NCI-H510A treated with DMSO at 0.1 percent for 48 hours (cell line): ENCODE measurements around the gene SLC9A3.
"Not testable (repeated sequence)": the region's sequence is repeated elsewhere in the genome, so short reads cannot be mapped to it uniquely, and the experiment has no call there.

Experiments used
- DNase-seq: peaks from one replicate; lab custom pipeline; 2025; lab: John Stamatoyannopoulos, UW

Gene SLC9A3

GRCh38 chr5:524234-524972 lies at the start of gene SLC9A3:
SLC9A3 (minus strand) TSS chr5:524449.
- DNase-seq: no peak

DNA sequence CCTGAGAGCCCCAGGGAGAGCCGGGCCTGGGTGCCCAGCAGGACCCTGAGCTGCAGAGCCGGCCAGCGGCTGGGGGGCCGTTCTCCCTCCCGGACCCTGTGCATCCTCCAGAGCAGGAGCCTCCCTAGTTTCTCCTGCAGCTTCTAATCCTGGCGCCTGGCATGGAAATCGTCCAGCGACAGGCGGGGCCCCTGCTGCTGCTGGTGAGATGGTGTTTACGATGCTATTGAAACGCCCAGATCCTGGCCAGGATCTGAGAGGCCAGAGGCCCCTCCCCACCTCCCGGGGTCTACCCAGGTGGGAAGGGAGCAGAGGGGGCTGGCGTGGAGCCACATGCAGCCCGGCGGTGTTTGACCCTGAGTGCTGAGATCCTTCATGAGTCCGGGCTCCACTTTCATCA lies 49.7 kb upstream of the SLC9A3 start:
- no peak for DNase-seq

GRCh38 chr5:573206-573605 lies 49.0 kb upstream of the SLC9A3 start:
- no peak for DNase-seq

- DNase-seq: no peak
Observed at GRCh38 chr5:572398-573019, 48.3 kb upstream of the SLC9A3 start.

- no peak for DNase-seq
Observed at GRCh38 chr5:571791-572190, 47.5 kb upstream of the SLC9A3 start.

GRCh38 chr5:570886-571285 lies 46.6 kb upstream of the SLC9A3 start:
- no peak for DNase-seq

- DNase-seq: no peak
Observed at GRCh38 chr5:570446-570845, 46.2 kb upstream of the SLC9A3 start.

- no peak for DNase-seq
Observed at GRCh38 chr5:569868-570361, 45.7 kb upstream of the SLC9A3 start.

- DNase-seq: no peak
Observed at GRCh38 chr5:569358-569867, 45.2 kb upstream of the SLC9A3 start.

GRCh38 chr5:568809-569208 lies 44.6 kb upstream of the SLC9A3 start:
- DNase-seq: no peak

DNA sequence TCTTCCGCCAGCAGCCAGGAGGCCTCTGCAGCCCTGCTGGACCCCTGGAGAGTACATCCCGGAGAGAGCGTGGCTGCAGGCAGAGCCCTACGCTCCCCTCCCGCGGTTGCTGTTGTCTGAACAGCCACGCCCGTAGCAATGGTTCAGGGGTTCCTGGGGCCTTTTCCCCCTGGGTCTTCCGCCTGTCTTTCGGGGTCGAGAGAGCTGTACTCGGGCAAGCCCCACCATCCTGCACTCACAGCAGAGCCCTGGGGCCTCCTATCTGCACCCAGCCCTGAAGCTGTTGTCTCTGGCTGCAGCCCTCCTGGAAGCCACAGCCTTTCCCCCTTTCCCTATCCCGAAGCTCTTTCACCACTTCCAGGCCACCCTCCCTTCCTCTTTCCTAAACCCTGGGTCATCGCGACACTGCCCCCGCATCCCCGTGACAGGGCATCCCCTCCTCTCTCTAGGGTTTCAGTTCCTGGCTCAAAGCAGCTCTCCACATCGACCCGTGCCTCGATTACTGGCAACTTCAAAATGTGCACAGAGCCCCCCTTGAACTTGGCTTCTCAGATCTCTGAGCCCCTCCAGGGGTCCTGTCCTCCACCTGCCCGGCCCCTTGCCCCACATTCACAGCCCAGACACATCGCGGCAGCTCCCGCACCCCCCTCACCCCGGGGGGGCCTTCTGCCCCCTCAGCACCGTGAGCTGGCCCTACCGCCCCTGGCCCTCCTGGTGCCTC lies 44.0 kb upstream of the SLC9A3 start:
- no peak for DNase-seq

GRCh38 chr5:567664-568060 lies 43.4 kb upstream of the SLC9A3 start:
- no peak for DNase-seq

DNA sequence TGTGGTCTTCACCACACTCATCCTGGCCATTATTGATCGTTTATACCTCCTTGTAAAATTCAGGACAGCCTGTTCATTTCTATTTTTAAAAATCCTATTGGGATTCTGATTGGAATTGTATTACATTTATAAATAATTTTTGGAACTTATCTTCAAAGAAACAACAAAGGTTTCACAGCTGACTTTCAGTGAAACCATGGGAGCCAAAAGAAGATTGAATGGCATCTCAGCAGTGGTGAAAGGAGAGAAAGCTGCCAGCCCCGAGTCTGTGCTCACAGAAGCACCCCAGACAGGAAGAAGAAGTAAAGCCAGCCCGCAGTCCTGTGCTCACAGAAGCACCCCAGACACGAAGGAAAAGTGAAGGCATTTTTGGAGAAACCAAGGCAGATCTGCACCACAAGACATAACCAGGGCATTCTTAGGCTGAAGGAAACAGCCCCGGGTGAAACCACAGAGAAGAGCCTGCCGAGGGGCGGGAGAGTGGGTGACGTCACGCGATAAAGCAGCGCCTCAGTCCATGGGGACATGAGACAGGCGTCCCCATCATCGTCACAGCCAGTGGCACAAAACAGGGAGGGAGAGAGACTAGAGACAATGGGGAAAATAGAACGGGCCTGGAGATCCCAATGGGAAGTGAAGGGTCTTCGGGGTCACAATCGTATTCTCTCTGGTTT lies 42.5 kb upstream of the SLC9A3 start:
- DNase-seq: no peak

DNA sequence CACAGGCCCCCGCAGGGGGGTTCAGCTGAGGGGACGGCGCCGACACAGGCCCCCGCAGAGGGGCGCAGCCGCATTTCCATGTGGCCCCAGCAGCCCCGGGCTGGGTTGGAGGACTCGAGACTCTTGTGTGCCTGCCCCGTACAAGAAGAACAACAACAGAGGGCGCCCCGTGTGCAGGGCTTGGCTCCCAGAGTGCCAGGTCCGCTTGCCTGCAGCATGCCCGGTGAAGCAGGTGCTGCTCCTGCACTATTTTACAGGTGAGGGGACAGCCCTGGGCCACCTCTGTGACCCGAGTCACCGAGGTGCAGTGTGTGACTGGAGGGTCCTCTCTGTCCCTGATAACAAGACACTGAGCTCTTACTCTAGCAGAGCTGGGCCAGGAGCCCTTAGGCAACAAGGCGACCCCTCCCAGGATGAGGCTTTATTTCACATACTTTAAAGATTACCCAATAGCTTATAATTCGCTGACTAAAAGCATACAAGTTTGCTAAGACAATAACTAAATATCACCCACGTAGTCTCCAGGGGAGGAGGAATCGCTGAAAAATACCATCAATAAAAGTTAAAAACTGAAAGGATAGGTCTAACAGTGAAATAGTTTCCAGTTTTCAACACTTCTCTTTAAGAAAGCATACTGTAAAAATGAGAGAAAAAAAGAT lies 41.7 kb upstream of the SLC9A3 start:
- no peak for DNase-seq

DNA sequence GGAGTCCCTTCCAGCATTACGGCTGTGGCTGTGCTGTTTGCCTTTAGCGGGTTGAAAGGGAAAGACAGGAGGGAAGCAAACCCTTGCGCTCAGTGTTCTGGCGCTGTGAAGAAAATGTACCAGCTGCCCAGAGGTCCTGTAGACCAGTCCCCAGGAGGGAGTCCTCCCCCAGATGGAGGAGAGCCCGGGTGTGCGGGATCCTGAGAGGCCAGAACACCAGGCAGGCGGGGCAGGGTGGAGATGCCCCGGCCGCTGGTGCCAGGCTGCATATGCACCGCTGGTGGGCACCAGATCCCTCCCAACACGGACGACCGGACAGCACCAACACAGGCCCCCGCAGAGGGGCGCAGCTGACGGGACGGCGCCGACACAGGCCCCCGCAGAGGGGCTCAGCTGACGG lies 37.2 kb upstream of the SLC9A3 start:
- DNase-seq: no peak

- DNase-seq: no peak
Observed at GRCh38 chr5:560792-561166, 36.5 kb upstream of the SLC9A3 start.

DNA sequence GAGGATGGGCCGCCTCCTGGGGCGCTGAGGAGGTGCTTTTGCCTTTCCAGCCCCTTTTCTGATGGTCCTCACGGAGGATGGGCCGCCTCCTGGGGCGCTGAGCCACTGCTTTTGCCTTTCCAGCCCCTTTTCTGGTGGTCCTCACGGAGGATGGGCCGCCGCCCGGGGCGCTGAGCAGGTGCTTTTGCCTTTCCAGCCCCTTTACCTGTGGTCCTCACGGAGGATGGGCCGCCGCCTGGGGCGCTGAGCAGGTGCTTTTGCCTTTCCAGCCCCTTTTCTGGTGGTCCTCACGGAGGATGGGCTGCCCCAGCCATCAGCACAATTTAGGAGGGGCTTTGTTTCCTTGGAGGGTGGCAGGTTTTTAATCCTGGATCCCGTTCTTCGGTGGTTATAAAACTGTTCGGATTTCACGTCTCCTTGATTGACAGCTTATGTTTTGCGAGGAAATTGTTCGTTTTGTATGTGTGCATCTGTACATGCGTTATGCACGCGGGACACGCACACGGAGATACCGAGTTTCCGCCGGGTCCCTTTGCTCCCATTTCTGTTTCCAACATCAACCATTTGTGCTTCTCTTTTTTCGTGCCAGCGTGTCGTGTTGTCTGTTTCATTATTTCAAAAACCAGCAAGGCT lies 34.7 kb upstream of the SLC9A3 start:
- DNase-seq: no peak

DNA sequence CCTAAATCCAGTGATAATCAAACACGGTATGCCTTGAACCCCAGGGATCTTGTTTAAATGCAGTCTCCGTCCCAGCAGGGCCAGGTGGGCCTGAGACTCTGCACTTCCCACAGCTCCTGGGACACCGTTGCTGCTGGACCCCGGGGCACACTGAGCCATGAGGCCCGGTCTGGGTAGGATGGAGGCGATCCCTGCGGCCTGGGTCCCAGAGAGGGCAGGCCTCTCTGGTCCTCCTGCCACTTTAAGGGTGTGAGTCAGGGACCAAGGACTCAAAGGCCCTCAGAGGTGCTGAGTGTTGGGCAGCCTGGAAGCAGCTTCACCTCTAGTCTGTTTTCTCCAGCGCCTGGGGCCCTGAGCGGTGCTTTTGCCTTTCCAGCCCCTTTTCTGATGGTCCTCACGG lies 34.1 kb upstream of the SLC9A3 start:
- no peak for DNase-seq

GRCh38 chr5:557917-558316 lies 33.7 kb upstream of the SLC9A3 start:
- DNase-seq: not testable (repeated sequence)

- no peak for DNase-seq
Observed at GRCh38 chr5:556909-557441, 32.7 kb upstream of the SLC9A3 start.

- DNase-seq: no peak
Observed at GRCh38 chr5:555058-555623, 30.9 kb upstream of the SLC9A3 start.
